ENCODE data around the gene GALNT18. TPM values are rescaled to one million over a fixed set of nuclear protein-coding genes. Genes with fewer than 3 reads are reported as not detected.
A peak's percentile ranks its signal among the peaks of the same experiment; 100 is the strongest.

Gene GALNT18
- total RNA-seq, 1 experiment from 2014 or later = 15.1 TPM

- DNase-seq = no peak
- no peaks in the 10 kb centered on the region for H3K27me3 ChIP-seq
- no peaks in the 10 kb centered on the region for H3K36me3 ChIP-seq
- H3K9me3 ChIP-seq (replicated peaks) = no peaks in the 10 kb centered on the region
- H3K4me1 ChIP-seq = no peaks in the 10 kb centered on the region
- no peak overlapping the region for H3K4me3 ChIP-seq
- H3K27ac ChIP-seq = no peak overlapping the region
Observed at GRCh38 chr11:11545285-11546275, 76.2 kb downstream of the GALNT18 start.

GRCh38 chr11:11543656-11544055 lies 78.1 kb downstream of the GALNT18 start:
- Histone ChIP-seq H3K36me3 (no peaks in the 10 kb centered on the region), H3K4me3 (no peak overlapping the region), H3K9me3 (replicated peaks) (no peaks in the 10 kb centered on the region), H3K4me1 (peaks cover 5% of the 10 kb centered on the region; the same call in 1 of the 2 replicates), H3K27me3 (no peaks in the 10 kb centered on the region), H3K27ac (no peak overlapping the region)
- no peak for DNase-seq

GRCh38 chr11:11540157-11540556 lies 81.6 kb downstream of the GALNT18 start:
- Histone ChIP-seq H3K36me3 (no peaks in the 10 kb centered on the region), H3K9me3 (replicated peaks) (no peaks in the 10 kb centered on the region), H3K27ac (no peak overlapping the region), H3K4me3 (no peak overlapping the region), H3K4me1 (peaks cover 17% of the 10 kb centered on the region; the same call in 1 of the 2 replicates), H3K27me3 (no peaks in the 10 kb centered on the region)
- DNase-seq = no peak

GRCh38 chr11:11538277-11538960 lies 83.4 kb downstream of the GALNT18 start:
- H3K4me1 ChIP-seq = peaks cover 21% of the 10 kb centered on the region; the same call in 1 of the 2 replicates

GRCh38 chr11:11537871-11538270 lies 83.9 kb downstream of the GALNT18 start:
- DNase-seq = no peak
- H3K27me3 ChIP-seq = no peaks in the 10 kb centered on the region
- no peaks in the 10 kb centered on the region for H3K36me3 ChIP-seq
- no peak overlapping the region; the same call in 1 of the 2 replicates for H3K27ac ChIP-seq
- H3K4me1 ChIP-seq = peaks cover 21% of the 10 kb centered on the region; the same call in 1 of the 2 replicates
- no peak overlapping the region for H3K4me3 ChIP-seq
- H3K9me3 ChIP-seq (replicated peaks) = no peaks in the 10 kb centered on the region

More at GRCh38 chr11:11538277-11538960, 83.4 kb downstream of the GALNT18 start:
- H3K4me3 ChIP-seq = no peak overlapping the region
- DNase-seq = peak; percentile 68 to 71
- H3K9me3 ChIP-seq (replicated peaks) = no peaks in the 10 kb centered on the region
- H3K27me3 ChIP-seq = no peaks in the 10 kb centered on the region
- H3K36me3 ChIP-seq = no peaks in the 10 kb centered on the region
- H3K27ac ChIP-seq = peak overlapping the region; percentile 10; the same call in 1 of the 2 replicates

GRCh38 chr11:11537372-11537771 lies 84.4 kb downstream of the GALNT18 start:
- H3K4me1 ChIP-seq = peaks cover 21% of the 10 kb centered on the region; the same call in 1 of the 2 replicates
- no peaks in the 10 kb centered on the region for H3K36me3 ChIP-seq
- DNase-seq = no peak
- no peaks in the 10 kb centered on the region for H3K27me3 ChIP-seq
- no peak overlapping the region for H3K27ac ChIP-seq
- H3K4me3 ChIP-seq = no peak overlapping the region
- no peaks in the 10 kb centered on the region for H3K9me3 ChIP-seq (replicated peaks)

- Histone ChIP-seq H3K9me3 (replicated peaks) (no peaks in the 10 kb centered on the region), H3K36me3 (no peaks in the 10 kb centered on the region), H3K4me3 (no peak overlapping the region), H3K27me3 (no peaks in the 10 kb centered on the region), H3K27ac (no peak overlapping the region), H3K4me1 (peaks cover 21% of the 10 kb centered on the region; the same call in 1 of the 2 replicates)
- DNase-seq = no peak
Observed at GRCh38 chr11:11536650-11537049, 85.2 kb downstream of the GALNT18 start.

- no peaks in the 10 kb centered on the region for H3K36me3 ChIP-seq
- no peaks in the 10 kb centered on the region for H3K27me3 ChIP-seq
- no peaks in the 10 kb centered on the region for H3K9me3 ChIP-seq (replicated peaks)
- H3K27ac ChIP-seq = peak overlapping the region; percentile 12; the same call in 1 of the 2 replicates
- H3K4me1 ChIP-seq = peaks cover 21% of the 10 kb centered on the region; the same call in 1 of the 2 replicates
- DNase-seq = peak; percentile 13 to 35
- H3K4me3 ChIP-seq = no peak overlapping the region
Observed at GRCh38 chr11:11535611-11536010, 86.2 kb downstream of the GALNT18 start.

- no peaks in the 10 kb centered on the region for H3K36me3 ChIP-seq
- peak overlapping the region; percentile 12; the same call in 1 of the 2 replicates for H3K27ac ChIP-seq
- H3K27me3 ChIP-seq = no peaks in the 10 kb centered on the region
- peaks cover 21% of the 10 kb centered on the region; the same call in 1 of the 2 replicates for H3K4me1 ChIP-seq
- H3K9me3 ChIP-seq (replicated peaks) = no peaks in the 10 kb centered on the region
- peak; percentile 73 to 77 for DNase-seq
- no peak overlapping the region for H3K4me3 ChIP-seq
Observed at GRCh38 chr11:11534981-11535380, 86.8 kb downstream of the GALNT18 start.

GRCh38 chr11:11533751-11534150 lies 88.1 kb downstream of the GALNT18 start:
- DNase-seq = no peak
- H3K27me3 ChIP-seq = no peaks in the 10 kb centered on the region
- H3K36me3 ChIP-seq = no peaks in the 10 kb centered on the region
- no peak overlapping the region for H3K27ac ChIP-seq
- H3K9me3 ChIP-seq (replicated peaks) = no peaks in the 10 kb centered on the region
- H3K4me3 ChIP-seq = no peak overlapping the region
- peaks cover 17% of the 10 kb centered on the region; the same call in 1 of the 2 replicates for H3K4me1 ChIP-seq

GRCh38 chr11:11533057-11533456 lies 88.7 kb downstream of the GALNT18 start:
- Histone ChIP-seq H3K36me3 (no peaks in the 10 kb centered on the region), H3K27ac (no peak overlapping the region), H3K4me1 (peaks cover 15% of the 10 kb centered on the region; the same call in 1 of the 2 replicates), H3K9me3 (replicated peaks) (no peaks in the 10 kb centered on the region), H3K27me3 (no peaks in the 10 kb centered on the region), H3K4me3 (no peak overlapping the region)
- no peak for DNase-seq

- no peak overlapping the region for H3K27ac ChIP-seq
- peaks cover 12% of the 10 kb centered on the region; the same call in 1 of the 2 replicates for H3K4me1 ChIP-seq
Observed at GRCh38 chr11:11532574-11532973, 89.2 kb downstream of the GALNT18 start.

GRCh38 chr11:11531131-11531908 lies 90.5 kb downstream of the GALNT18 start:
- Histone ChIP-seq H3K4me3 (no peak overlapping the region), H3K4me1 (peaks cover 12% of the 10 kb centered on the region; the same call in 1 of the 2 replicates), H3K27me3 (no peaks in the 10 kb centered on the region), H3K27ac (no peak overlapping the region), H3K9me3 (replicated peaks) (no peaks in the 10 kb centered on the region), H3K36me3 (no peaks in the 10 kb centered on the region; the same call in 1 of the 2 replicates)
- DNase-seq = no peak

More at GRCh38 chr11:11532574-11532973, 89.2 kb downstream of the GALNT18 start:
- no peak overlapping the region for H3K4me3 ChIP-seq
- no peaks in the 10 kb centered on the region for H3K27me3 ChIP-seq
- H3K36me3 ChIP-seq = no peaks in the 10 kb centered on the region
- H3K9me3 ChIP-seq (replicated peaks) = no peaks in the 10 kb centered on the region
- no peak for DNase-seq

GRCh38 chr11:11528986-11529385 lies 92.8 kb downstream of the GALNT18 start:
- no peaks in the 10 kb centered on the region; the same call in 1 of the 2 replicates for H3K36me3 ChIP-seq
- H3K9me3 ChIP-seq (replicated peaks) = no peaks in the 10 kb centered on the region
- no peak for DNase-seq
- H3K4me3 ChIP-seq = no peak overlapping the region
- no peaks in the 10 kb centered on the region for H3K4me1 ChIP-seq
- no peaks in the 10 kb centered on the region for H3K27me3 ChIP-seq
- H3K27ac ChIP-seq = no peak overlapping the region

Data from SJCRH30 (cell line).